Measurements from ENCODE around the gene CNTN5.

DNA sequence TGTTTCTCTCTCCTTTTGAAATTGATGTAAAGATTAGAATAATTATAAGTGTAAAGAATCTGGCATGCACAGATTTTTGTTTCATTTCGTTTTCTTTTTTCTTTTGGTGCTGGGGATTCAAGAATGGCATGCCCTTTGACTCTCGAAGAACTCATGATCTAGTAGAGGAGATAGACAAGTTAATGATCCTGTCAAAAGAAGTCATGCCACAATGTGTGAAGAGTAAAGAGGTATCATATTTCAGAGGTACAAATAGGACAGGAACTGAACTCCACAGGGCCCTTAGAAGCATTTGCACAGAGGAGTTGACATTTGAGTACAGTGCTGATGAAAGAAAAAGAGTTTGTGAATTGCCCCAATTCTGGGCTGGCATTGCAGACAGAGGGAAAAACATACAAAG lies 958.3 kb downstream of the CNTN5 start:
- TF ChIP-seq, protein P1, sequence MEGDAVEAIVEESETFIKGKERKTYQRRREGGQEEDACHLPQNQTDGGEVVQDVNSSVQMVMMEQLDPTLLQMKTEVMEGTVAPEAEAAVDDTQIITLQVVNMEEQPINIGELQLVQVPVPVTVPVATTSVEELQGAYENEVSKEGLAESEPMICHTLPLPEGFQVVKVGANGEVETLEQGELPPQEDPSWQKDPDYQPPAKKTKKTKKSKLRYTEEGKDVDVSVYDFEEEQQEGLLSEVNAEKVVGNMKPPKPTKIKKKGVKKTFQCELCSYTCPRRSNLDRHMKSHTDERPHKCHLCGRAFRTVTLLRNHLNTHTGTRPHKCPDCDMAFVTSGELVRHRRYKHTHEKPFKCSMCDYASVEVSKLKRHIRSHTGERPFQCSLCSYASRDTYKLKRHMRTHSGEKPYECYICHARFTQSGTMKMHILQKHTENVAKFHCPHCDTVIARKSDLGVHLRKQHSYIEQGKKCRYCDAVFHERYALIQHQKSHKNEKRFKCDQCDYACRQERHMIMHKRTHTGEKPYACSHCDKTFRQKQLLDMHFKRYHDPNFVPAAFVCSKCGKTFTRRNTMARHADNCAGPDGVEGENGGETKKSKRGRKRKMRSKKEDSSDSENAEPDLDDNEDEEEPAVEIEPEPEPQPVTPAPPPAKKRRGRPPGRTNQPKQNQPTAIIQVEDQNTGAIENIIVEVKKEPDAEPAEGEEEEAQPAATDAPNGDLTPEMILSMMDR (conservative IDR thresholded peaks at IDR 0.05 in 1 of 2, IDR thresholded peaks at IDR 0.05 in 1 of 2; ENCODE audit: low read depth in 1 of 2, low read length in 2 of 2), result no peak
- no peak for TF ChIP-seq EZH2 (IDR thresholded peaks at IDR 0.05; ENCODE audit: low read length, missing control alignments)
